GM23338 (cell line): ENCODE results near the gene TRIOBP. TPM values are rescaled to one million over a fixed set of nuclear protein-coding genes. Genes with fewer than 3 reads are reported as not detected.
"Not testable (repeated sequence)": the region's sequence is repeated elsewhere in the genome, so short reads cannot be mapped to it uniquely, and the experiment has no call there.

Source experiments
- ATAC-seq: fragments of 200-7000 bp; cut with Tn5 transposase; 3 replicates; pipeline ENCODE4 v1.9.1; 2020
- DNase-seq: peaks from one replicate; pipeline ENCODE4 v3.0.0-alpha.2; 2015; ENCODE audit warnings: low spot score
- H2AFZ ChIP-seq: fragments of 200-600 bp; sonication (generic); 2 replicates; pipeline ENCODE4 v1.8.0; 2016; ENCODE audit warnings: antibody characterized with exemption, mild to moderate bottlenecking, moderate library complexity
- H3F3A ChIP-seq: fragments of 200-600 bp; sonication (generic); replicated peaks from 2 replicates; pipeline ENCODE4 v1.8.0; 2017; ENCODE audit warnings: antibody characterized with exemption, mixed run types, low read depth
- H3K27ac ChIP-seq: fragments of 200-600 bp; sonication (generic); 2 replicates; pipeline ENCODE4 v1.6.1; 2016; ENCODE audit warnings: low read depth
- H3K27me3 ChIP-seq: fragments of 200-600 bp; sonication (generic); 2 replicates; pipeline ENCODE4 v1.8.0; 2016; ENCODE audit warnings: mild to moderate bottlenecking, mixed run types, moderate library complexity; ENCODE audit not compliant: insufficient read depth
- H3K36me3 ChIP-seq: fragments of 200-600 bp; sonication (generic); 2 replicates; pipeline ENCODE4 v1.8.0; 2016; ENCODE audit warnings: mild to moderate bottlenecking; ENCODE audit not compliant: insufficient read depth
- H3K4me1 ChIP-seq: fragments of 200-600 bp; sonication (generic); 2 replicates; pipeline ENCODE4 v1.8.0; 2016; ENCODE audit warnings: mild to moderate bottlenecking, moderate library complexity; ENCODE audit not compliant: insufficient read depth
- H3K4me2 ChIP-seq: fragments of 200-600 bp; sonication (generic); 2 replicates; pipeline ENCODE4 v1.7.1; 2017; ENCODE audit warnings: mixed run types
- H3K4me3 ChIP-seq: fragments of 200-600 bp; sonication (generic); 2 replicates; pipeline ENCODE4 v1.6.1; 2016; ENCODE audit warnings: mixed run types
- H3K79me2 ChIP-seq: fragments of 200-600 bp; sonication (generic); replicated peaks from 2 replicates; pipeline ENCODE4 v1.8.0; 2017; ENCODE audit warnings: mild to moderate bottlenecking; ENCODE audit not compliant: insufficient read depth
- H3K9me2 ChIP-seq: fragments of 200-600 bp; sonication (generic); 2 replicates; pipeline ENCODE4 v1.8.0; 2017; ENCODE audit not compliant: insufficient read depth
- H4K20me1 ChIP-seq: fragments of 200-600 bp; sonication (generic); replicated peaks from 2 replicates; pipeline ENCODE4 v1.8.0; 2017; ENCODE audit warnings: mild to moderate bottlenecking; ENCODE audit not compliant: insufficient read depth
- H3K27ac Mint-ChIP-seq: 2 replicates; pipeline ENCODE4 v1.8.0; 2020; ENCODE audit warnings: inconsistent platforms, mild to moderate bottlenecking, moderate library complexity, mixed read lengths
- H3K27me3 Mint-ChIP-seq: 3 replicates; pipeline ENCODE4 v1.8.0; 2022; ENCODE audit warnings: low read depth, mild to moderate bottlenecking, moderate library complexity, mixed read lengths, inconsistent platforms; ENCODE audit not compliant: insufficient read depth, poor library complexity
- H3K36me3 Mint-ChIP-seq: 3 replicates; pipeline ENCODE4 v1.8.0; 2021; ENCODE audit warnings: low read depth, mild to moderate bottlenecking, inconsistent platforms, moderate library complexity, mixed read lengths
- H3K4me1 Mint-ChIP-seq: 3 replicates; pipeline ENCODE4 v1.8.0; 2020; ENCODE audit warnings: mild to moderate bottlenecking, inconsistent platforms, mixed read lengths
- H3K4me3 Mint-ChIP-seq: 3 replicates; pipeline ENCODE4 v1.8.0; 2021; ENCODE audit warnings: moderate library complexity, mild to moderate bottlenecking, inconsistent platforms, mixed read lengths
- H3K9me3 Mint-ChIP-seq: 3 replicates; pipeline ENCODE4 v1.8.0; 2020; ENCODE audit warnings: moderate library complexity, mild to moderate bottlenecking, inconsistent platforms, mixed read lengths
- EZH2phosphoT487 ChIP-seq: fragments of 200-600 bp; sonication (generic); IDR thresholded peaks from one replicate; pipeline ENCODE4 v1.8.1; 2018; ENCODE audit warnings: antibody characterized with exemption; ENCODE audit not compliant: unreplicated experiment
- JUNB ChIP-seq: IDR thresholded peaks from one replicate; pipeline ENCODE4 v1.6.1; 2016; ENCODE audit warnings: antibody characterized with exemption; ENCODE audit not compliant: unreplicated experiment
- NANOG ChIP-seq: IDR thresholded peaks from 2 replicates; pipeline ENCODE4 v1.6.1; 2016; ENCODE audit warnings: antibody characterized with exemption, borderline replicate concordance
- POLR2AphosphoS5 ChIP-seq: IDR thresholded peaks from 2 replicates; pipeline ENCODE4 v1.6.1; 2016; ENCODE audit warnings: antibody characterized with exemption, low read depth
- ZNF114 ChIP-seq: fragments of 250-450 bp; sonication (Bioruptor Pico); IDR thresholded peaks from 2 replicates; pipeline ENCODE4 v1.5.0; 2020; ENCODE audit warnings: mild to moderate bottlenecking, moderate library complexity
- ZNF331 ChIP-seq: fragments of 250-450 bp; sonication (Bioruptor Pico); IDR thresholded peaks from 2 replicates; pipeline ENCODE4 v1.5.0; 2020; ENCODE audit warnings: low read depth, mild to moderate bottlenecking, moderate library complexity
- polyA plus RNA-seq: library from polyadenylated mRNA; unstranded; fragments of >200 nt; fragmentation: Nextera tagmentation; extraction: Ambion mirVana; gene quantifications from 2 replicates; pipeline ENCODE4 v1.2.1, GENCODE V29; 2016
- total RNA-seq: library from RNA; depleted of rRNA; stranded (reverse); fragments of >200 nt; shearing (Covaris generic); gene quantifications from 2 replicates; pipeline ENCODE4 v1.2.3, GENCODE V29; 2014
- TF ChIP-seq, protein P1 (sequence below), 2 experiments: fragments of 200-600 bp in 1 of 2; sonication (generic) in 1 of 2; conservative IDR thresholded peaks; 2 replicates each; pipeline versions ENCODE4 v1.5.1 to v1.6.1; 2016 to 2017; ENCODE audit warnings: antibody characterized with exemption in 2 of 2, low read depth in 2 of 2, mild to moderate bottlenecking in 2 of 2, moderate library complexity in 1 of 2
- TF ChIP-seq, protein P2 (sequence below): IDR thresholded peaks from 2 replicates; pipeline ENCODE4 v1.6.1; 2016; ENCODE audit warnings: antibody characterized with exemption

Gene TRIOBP
- total and polyA plus RNA-seq, 2 experiments from 2014 or later: 21.4 to 48.4 TPM

DNA sequence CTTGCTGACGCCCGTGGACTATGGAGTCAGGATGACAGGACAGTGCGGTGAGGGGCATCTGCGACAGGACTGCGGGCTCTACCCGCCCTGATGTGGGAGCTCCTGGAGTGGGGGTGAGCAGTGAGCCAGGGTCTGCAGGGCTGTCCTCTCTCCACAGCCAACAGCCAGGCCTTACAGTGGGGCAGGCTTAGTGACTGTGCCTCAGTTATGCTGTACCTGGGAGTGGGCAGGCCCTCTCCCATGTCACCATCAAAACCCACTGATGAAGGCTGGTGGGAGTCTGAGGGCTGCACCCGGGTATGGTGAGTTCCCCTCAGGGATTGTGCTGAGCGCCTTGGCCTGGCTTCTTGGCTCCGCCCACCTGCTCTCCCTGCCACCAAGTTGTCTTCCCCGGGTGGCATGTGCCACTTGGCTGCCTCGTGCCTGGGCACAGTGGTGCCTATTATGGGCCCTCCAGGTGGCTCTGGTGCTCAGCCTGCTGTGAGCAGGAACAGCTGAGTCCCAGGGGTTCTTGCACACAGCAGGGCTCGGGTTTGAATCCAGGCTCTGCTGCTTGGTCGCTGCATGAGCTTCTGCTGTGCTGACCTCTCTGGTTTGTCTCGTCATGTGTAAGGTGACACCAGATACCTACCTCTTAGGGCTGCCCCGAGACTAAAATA lies 4.1 kb upstream of the TRIOBP start:
- H3K4me1 Mint-ChIP-seq: peaks cover 5% of the 10 kb centered on the region
- DNase-seq (no peak), ATAC-seq (no peak)
- Histone ChIP-seq H3K4me2 (no peak overlapping the region), H3F3A (peaks cover 8% of the 10 kb centered on the region), H3K27me3 (no peaks in the 10 kb centered on the region), H2AFZ (no peak overlapping the region), H3K9me2 (no peaks in the 10 kb centered on the region), H4K20me1 (no peaks in the 10 kb centered on the region), H3K36me3 (no peaks in the 10 kb centered on the region), H3K79me2 (peaks cover under 1% of the 10 kb centered on the region; the same call in 1 of the 2 replicates), H3K27ac (no peak overlapping the region), H3K4me3 (no peak overlapping the region), H3K4me1 (peaks cover 6% of the 10 kb centered on the region)
- peaks cover 16% of the 10 kb centered on the region for H3K27me3 Mint-ChIP-seq
- H3K4me3 Mint-ChIP-seq: no peak overlapping the region
- no peaks in the 10 kb centered on the region for H3K9me3 Mint-ChIP-seq
- H3K36me3 Mint-ChIP-seq: peaks cover 42% of the 10 kb centered on the region
- TF ChIP-seq JUNB: no peak
- H3K27ac Mint-ChIP-seq: no peak overlapping the region

DNA sequence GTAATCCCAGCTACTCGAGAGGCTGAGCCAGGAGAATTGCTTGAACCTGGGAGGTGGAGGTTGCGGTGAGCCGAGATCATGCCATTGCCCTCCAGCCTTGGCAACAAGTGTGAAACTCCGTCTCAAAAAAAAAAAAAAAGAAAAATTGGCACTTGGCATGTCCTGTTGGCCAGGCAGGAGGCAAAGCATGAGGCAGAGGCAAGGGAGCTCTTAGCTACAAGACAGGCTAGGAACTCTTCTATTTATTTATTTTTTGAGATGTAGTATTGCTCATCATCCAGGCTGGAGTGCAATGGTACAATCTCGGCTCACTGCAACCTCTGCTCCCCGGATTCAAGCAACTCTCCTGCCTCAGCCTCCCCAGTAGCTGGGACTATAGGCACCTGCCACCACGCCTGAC lies 2.7 kb upstream of the TRIOBP start:
- not testable (repeated sequence) for H3K36me3 ChIP-seq, H3K4me3 ChIP-seq, DNase-seq, H3K9me3 Mint-ChIP-seq, H3K4me1 Mint-ChIP-seq, H3F3A ChIP-seq, H3K4me3 Mint-ChIP-seq, H3K27me3 ChIP-seq, H4K20me1 ChIP-seq, H2AFZ ChIP-seq, H3K9me2 ChIP-seq, H3K4me2 ChIP-seq, H3K4me1 ChIP-seq, H3K79me2 ChIP-seq, ATAC-seq, H3K27ac Mint-ChIP-seq, H3K27ac ChIP-seq
- Mint-ChIP-seq H3K27me3 (peaks cover 17% of the 10 kb centered on the region), H3K36me3 (peaks cover 34% of the 10 kb centered on the region)

DNA sequence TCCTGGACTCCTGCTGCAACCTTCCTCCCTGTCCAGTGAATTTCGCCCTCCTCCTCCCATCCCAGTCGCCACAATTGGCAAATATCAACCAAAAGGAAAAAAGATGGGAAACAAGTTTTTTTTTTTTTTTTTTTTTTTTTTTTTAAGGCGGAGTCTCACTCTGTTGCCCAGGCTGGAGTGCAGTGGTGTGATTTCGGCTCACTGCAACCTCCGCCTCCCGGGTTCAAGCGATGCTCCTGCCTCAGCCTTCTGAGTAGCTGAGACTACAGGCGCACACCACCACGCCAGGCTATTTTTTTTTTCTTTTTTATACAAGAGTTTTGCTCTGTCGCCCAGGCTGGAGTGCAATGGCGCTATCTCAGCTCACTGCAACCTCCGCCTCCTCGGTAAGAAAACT lies 590 bp upstream of the TRIOBP start:
- Mint-ChIP-seq H3K27me3 (peaks cover 15% of the 10 kb centered on the region), H3K36me3 (peaks cover 32% of the 10 kb centered on the region), H3K4me3 (peak overlapping the region; percentile 93), H3K27ac (0 out of 2 replicates have a peak overlapping the region, but pooled peaks have one; percentile 21)
- H3K27me3 ChIP-seq, H3K9me2 ChIP-seq, H3K79me2 ChIP-seq, H3K4me1 Mint-ChIP-seq, H2AFZ ChIP-seq, DNase-seq, ATAC-seq, H4K20me1 ChIP-seq, H3F3A ChIP-seq, H3K4me1 ChIP-seq, H3K9me3 Mint-ChIP-seq: not testable (repeated sequence)
- Histone ChIP-seq H3K36me3 (peaks cover 11% of the 10 kb centered on the region; the same call in 1 of the 2 replicates), H3K4me2 (peak overlapping the region; percentile 64), H3K4me3 (peak overlapping the region; percentile 81), H3K27ac (0 out of 2 replicates have a peak overlapping the region, but pooled peaks have one; percentile 35)

- peaks cover 19% of the 10 kb centered on the region; the same call in 1 of the 2 replicates for H3K36me3 ChIP-seq
- peak overlapping the region; percentile 81 for H3K4me3 ChIP-seq
- TF ChIP-seq POLR2AphosphoS5: no peak
- TF ChIP-seq EZH2phosphoT487: no peak
- TF ChIP-seq, protein P1, sequence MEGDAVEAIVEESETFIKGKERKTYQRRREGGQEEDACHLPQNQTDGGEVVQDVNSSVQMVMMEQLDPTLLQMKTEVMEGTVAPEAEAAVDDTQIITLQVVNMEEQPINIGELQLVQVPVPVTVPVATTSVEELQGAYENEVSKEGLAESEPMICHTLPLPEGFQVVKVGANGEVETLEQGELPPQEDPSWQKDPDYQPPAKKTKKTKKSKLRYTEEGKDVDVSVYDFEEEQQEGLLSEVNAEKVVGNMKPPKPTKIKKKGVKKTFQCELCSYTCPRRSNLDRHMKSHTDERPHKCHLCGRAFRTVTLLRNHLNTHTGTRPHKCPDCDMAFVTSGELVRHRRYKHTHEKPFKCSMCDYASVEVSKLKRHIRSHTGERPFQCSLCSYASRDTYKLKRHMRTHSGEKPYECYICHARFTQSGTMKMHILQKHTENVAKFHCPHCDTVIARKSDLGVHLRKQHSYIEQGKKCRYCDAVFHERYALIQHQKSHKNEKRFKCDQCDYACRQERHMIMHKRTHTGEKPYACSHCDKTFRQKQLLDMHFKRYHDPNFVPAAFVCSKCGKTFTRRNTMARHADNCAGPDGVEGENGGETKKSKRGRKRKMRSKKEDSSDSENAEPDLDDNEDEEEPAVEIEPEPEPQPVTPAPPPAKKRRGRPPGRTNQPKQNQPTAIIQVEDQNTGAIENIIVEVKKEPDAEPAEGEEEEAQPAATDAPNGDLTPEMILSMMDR (conservative IDR thresholded peaks at IDR 0.05; ENCODE audit: low read depth in 2 of 2): no peak
- TF ChIP-seq ZNF331 (CRISPR knock-in tag): no peak
- TF ChIP-seq JUNB: peak; percentile 34
- no peak for TF ChIP-seq ZNF114
- no peak for TF ChIP-seq NANOG
- TF ChIP-seq, protein P2, sequence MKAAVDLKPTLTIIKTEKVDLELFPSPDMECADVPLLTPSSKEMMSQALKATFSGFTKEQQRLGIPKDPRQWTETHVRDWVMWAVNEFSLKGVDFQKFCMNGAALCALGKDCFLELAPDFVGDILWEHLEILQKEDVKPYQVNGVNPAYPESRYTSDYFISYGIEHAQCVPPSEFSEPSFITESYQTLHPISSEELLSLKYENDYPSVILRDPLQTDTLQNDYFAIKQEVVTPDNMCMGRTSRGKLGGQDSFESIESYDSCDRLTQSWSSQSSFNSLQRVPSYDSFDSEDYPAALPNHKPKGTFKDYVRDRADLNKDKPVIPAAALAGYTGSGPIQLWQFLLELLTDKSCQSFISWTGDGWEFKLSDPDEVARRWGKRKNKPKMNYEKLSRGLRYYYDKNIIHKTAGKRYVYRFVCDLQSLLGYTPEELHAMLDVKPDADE: no peak
- peak overlapping the region; percentile 93 for H3K4me3 Mint-ChIP-seq
- H3K27ac Mint-ChIP-seq: 0 out of 2 replicates have a peak overlapping the region, but pooled peaks have one; percentile 92
- H3K4me1 Mint-ChIP-seq: peaks cover 5% of the 10 kb centered on the region
- no peaks in the 10 kb centered on the region for H3K79me2 ChIP-seq
- peak overlapping the region; percentile 94; the same call in 1 of the 2 replicates for H2AFZ ChIP-seq
- H3K36me3 Mint-ChIP-seq: peaks cover 28% of the 10 kb centered on the region
- peak overlapping the region; percentile 91 for H3K4me2 ChIP-seq
- peaks cover 15% of the 10 kb centered on the region for H3K27me3 Mint-ChIP-seq
- DNase-seq (no peak), ATAC-seq (peak; percentile 48)
- H4K20me1 ChIP-seq: no peaks in the 10 kb centered on the region; the same call in 1 of the 2 replicates
- no peaks in the 10 kb centered on the region for H3K27me3 ChIP-seq
- peak overlapping the region; percentile 27; the same call in 1 of the 2 replicates for H3K27ac ChIP-seq
- H3K9me2 ChIP-seq: no peaks in the 10 kb centered on the region
- peaks cover 8% of the 10 kb centered on the region for H3F3A ChIP-seq
- no peaks in the 10 kb centered on the region for H3K9me3 Mint-ChIP-seq
- peaks cover 6% of the 10 kb centered on the region for H3K4me1 ChIP-seq
Observed at GRCh38 chr22:37697538-37697835, 639 bp downstream of the TRIOBP start.
